ENCODE results near the gene CCDC150. TPM values are rescaled to one million over a fixed set of nuclear protein-coding genes. Genes with fewer than 3 reads are reported as not detected.

Gene CCDC150
- total and polyA plus RNA-seq, 4 experiments from 2014 or later, result 0.44 to 0.87 TPM; not detected in 2

- H3K36me3 Mint-ChIP-seq, result peaks cover 32 to 34% of the 10 kb centered on the region in 2 donors
- H3K4me3 Mint-ChIP-seq, result no peak overlapping the region
- no peaks in the 10 kb centered on the region for H3K4me1 Mint-ChIP-seq
- ChIA-PET CTCF (ENCODE audit: partially characterized antibody) (interaction anchor here (0.7 to 1.1 kb wide), 2 partner anchors 214 to 441 kb away, joined by 3 read pairs; no protein-coding TSS in a partner anchor), POLR2A (ENCODE audit: partially characterized antibody) (no interaction called here)
- H3K9me3 ChIP-seq (ENCODE audit: control insufficient read depth in 1 of 2, low read length in 2 of 2), result no peaks in the 10 kb centered on the region
- H3K27ac Mint-ChIP-seq, result no peak overlapping the region
- H3K36me3 ChIP-seq (ENCODE audit: insufficient read depth, low read length), result peaks cover 6% of the 10 kb centered on the region
- H3K27ac ChIP-seq (ENCODE audit: low read depth, low read length), result no peak overlapping the region
- no peaks in the 10 kb centered on the region for H3K4me1 ChIP-seq (ENCODE audit: insufficient read depth, low read length)
- peaks cover 4 to 61% (median 38%) of the 10 kb centered on the region in 8 donors for H3K9me3 Mint-ChIP-seq
- H3K4me3 ChIP-seq (ENCODE audit: low read length in 2 of 2), result no peak overlapping the region
- no peaks in the 10 kb centered on the region for H3K27me3 ChIP-seq (ENCODE audit: insufficient read depth, low read length)
- intact Hi-C loops (cut with micrococcal nuclease), result no loop called here
- DNase-seq, result no peak
- H3K27me3 Mint-ChIP-seq, result no peaks in the 10 kb centered on the region
These were observed 119.2 kb downstream of the CCDC150 start for GRCh38 chr2:196758474-196759377.

GRCh38 chr2:196759378-196759706, 119.8 kb downstream of the CCDC150 start:
- H3K27me3 Mint-ChIP-seq, result no peaks in the 10 kb centered on the region
- Histone ChIP-seq H3K27ac (ENCODE audit: low read depth, low read length) (no peak overlapping the region), H3K4me1 (ENCODE audit: insufficient read depth, low read length) (no peaks in the 10 kb centered on the region), H3K9me3 (ENCODE audit: control insufficient read depth in 1 of 2, low read length in 2 of 2) (no peaks in the 10 kb centered on the region), H3K27me3 (ENCODE audit: insufficient read depth, low read length) (no peaks in the 10 kb centered on the region), H3K36me3 (ENCODE audit: insufficient read depth, low read length) (peaks cover 12% of the 10 kb centered on the region), H3K4me3 (ENCODE audit: low read length in 2 of 2) (no peak overlapping the region)
- intact Hi-C loops (cut with micrococcal nuclease), result no loop called here
- H3K9me3 Mint-ChIP-seq, result peaks cover 4 to 55% (median 32%) of the 10 kb centered on the region in 8 donors
- H3K36me3 Mint-ChIP-seq, result peaks cover 38 to 39% of the 10 kb centered on the region in 2 donors
- H3K4me1 Mint-ChIP-seq, result no peaks in the 10 kb centered on the region
- H3K4me3 Mint-ChIP-seq, result no peak overlapping the region
- ChIA-PET POLR2A (ENCODE audit: partially characterized antibody) (no interaction called here), CTCF (ENCODE audit: partially characterized antibody) (interaction anchor here (2.0 kb wide), 1 partner anchor 8 kb away, joined by 12 read pairs; no protein-coding TSS in a partner anchor)
- H3K27ac Mint-ChIP-seq, result no peak overlapping the region
- no peak for DNase-seq

DNA sequence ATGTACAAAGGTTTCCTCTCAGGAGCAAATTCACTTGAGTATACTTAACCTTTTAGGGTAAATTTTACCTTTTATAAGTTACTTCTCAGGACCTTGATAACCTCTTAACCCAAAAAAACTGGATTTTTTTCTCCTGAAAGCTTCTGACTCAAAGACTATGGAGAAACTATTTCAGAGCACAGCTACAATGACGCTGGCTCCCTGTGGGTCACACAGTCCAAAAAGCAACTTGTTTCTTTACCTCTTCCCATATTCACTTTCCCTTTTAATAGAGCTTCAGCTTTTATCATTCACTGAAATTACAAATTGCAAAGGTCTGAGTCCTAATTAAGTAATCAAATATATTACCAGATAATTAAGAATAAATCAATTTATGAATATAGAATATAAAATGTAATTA, 127.6 kb downstream of the CCDC150 start:
- H3K36me3 Mint-ChIP-seq, result peaks cover 67 to 68% of the 10 kb centered on the region in 2 donors
- ChIA-PET CTCF (ENCODE audit: partially characterized antibody) (interaction anchor here (3.0 kb wide), 1 partner anchor 16 kb away, joined by 15 read pairs; no protein-coding TSS in a partner anchor), POLR2A (ENCODE audit: partially characterized antibody) (no interaction called here)
- H3K27ac Mint-ChIP-seq, result no peak overlapping the region
- no peaks in the 10 kb centered on the region for H3K4me1 ChIP-seq (ENCODE audit: insufficient read depth, low read length)
- no peak overlapping the region for H3K27ac ChIP-seq (ENCODE audit: low read depth, low read length)
- intact Hi-C loops (cut with micrococcal nuclease), result no loop called here
- H3K4me1 Mint-ChIP-seq, result no peaks in the 10 kb centered on the region
- H3K4me3 Mint-ChIP-seq, result no peak overlapping the region
- no peak overlapping the region for H3K4me3 ChIP-seq (ENCODE audit: low read length in 2 of 2)
- no peaks in the 10 kb centered on the region for H3K9me3 Mint-ChIP-seq
- H3K27me3 Mint-ChIP-seq, result no peaks in the 10 kb centered on the region
- H3K36me3 ChIP-seq (ENCODE audit: insufficient read depth, low read length), result peaks cover 41% of the 10 kb centered on the region
- H3K27me3 ChIP-seq (ENCODE audit: insufficient read depth, low read length), result no peaks in the 10 kb centered on the region
- no peaks in the 10 kb centered on the region for H3K9me3 ChIP-seq (ENCODE audit: control insufficient read depth in 1 of 2, low read length in 2 of 2)
- no peak for DNase-seq

Other genes starting within 250 kb of the CCDC150 start
- 1 to 10 TPM in 1 of 2 experiments, under 1 TPM in 1; 0.76 to 1.5 TPM for gene HECW2, start 46.2 kb upstream of the CCDC150 start, total RNA-seq
- 1 to 10 TPM in 1 of 2 donors, under 1 TPM in 1; 0.37 to 1.2 TPM for gene HECW2, start 46.2 kb upstream of the CCDC150 start, polyA plus RNA-seq
- 10 to 100 TPM; 38.1 to 42.3 TPM for gene GTF3C3, start 160.0 kb downstream of the CCDC150 start, total RNA-seq
- 10 to 100 TPM; 13.4 to 14.1 TPM for gene GTF3C3, start 160.0 kb downstream of the CCDC150 start, polyA plus RNA-seq
- gene C2orf66, start 169.6 kb downstream of the CCDC150 start, total RNA-seq, result not detected
- gene C2orf66, start 169.6 kb downstream of the CCDC150 start, polyA plus RNA-seq, result not detected